Pulmonary artery endothelial cell (primary cell): ENCODE measurements around the gene TNPO1. TPM values are rescaled to one million over a fixed set of nuclear protein-coding genes. Genes with fewer than 3 reads are reported as not detected.

Experiments
- DNase-seq: peaks from one replicate; pipeline ENCODE4 v3.0.0-alpha.2; 2011; ENCODE audit warnings: low read depth, low spot score
- total RNA-seq: library from RNA; depleted of rRNA; stranded (reverse); fragments of >200 nt; gene quantifications from 2 replicates; pipeline ENCODE4 v1.2.3, GENCODE V29; 2014

TNPO1 gene
- total RNA-seq, 1 donor from 2014 or later = 576 TPM

GRCh38 chr5:72818866-72819534 is 2.5 kb downstream of the TNPO1 start:
- DNase-seq = peak; percentile 46

- DNase-seq = no peak
These were observed 5.3 kb downstream of the TNPO1 start for GRCh38 chr5:72821776-72822175.

GRCh38 chr5:72822944-72823343 is 6.5 kb downstream of the TNPO1 start:
- no peak for DNase-seq

- DNase-seq = no peak
These were observed 13.2 kb downstream of the TNPO1 start for GRCh38 chr5:72829707-72830106.

GRCh38 chr5:72830362-72830761 is 13.9 kb downstream of the TNPO1 start:
- no peak for DNase-seq

- no peak for DNase-seq
These were observed 15.2 kb downstream of the TNPO1 start for GRCh38 chr5:72831685-72832084.

- DNase-seq = no peak
These were observed 18.5 kb downstream of the TNPO1 start for GRCh38 chr5:72834924-72835323.

GRCh38 chr5:72835633-72836032 is 19.2 kb downstream of the TNPO1 start:
- no peak for DNase-seq

- DNase-seq = no peak
These were observed 20.3 kb downstream of the TNPO1 start for GRCh38 chr5:72836810-72837209.

- no peak for DNase-seq
These were observed 21.1 kb downstream of the TNPO1 start for GRCh38 chr5:72837524-72838096.

GRCh38 chr5:72840041-72840440 is 23.6 kb downstream of the TNPO1 start:
- no peak for DNase-seq

GRCh38 chr5:72841756-72842535 is 25.5 kb downstream of the TNPO1 start:
- no peak for DNase-seq

GRCh38 chr5:72842816-72843215 is 26.4 kb downstream of the TNPO1 start:
- peak; percentile 73 for DNase-seq

GRCh38 chr5:72844218-72844603 is 27.8 kb downstream of the TNPO1 start:
- DNase-seq = no peak

GRCh38 chr5:72845889-72846288 is 29.4 kb downstream of the TNPO1 start:
- DNase-seq = no peak

GRCh38 chr5:72846483-72846882 is 30.0 kb downstream of the TNPO1 start:
- DNase-seq = no peak

- no peak for DNase-seq
These were observed 31.0 kb downstream of the TNPO1 start for GRCh38 chr5:72847439-72847838.

- DNase-seq = peak; percentile 78
These were observed 31.6 kb downstream of the TNPO1 start for GRCh38 chr5:72847989-72848473.

- DNase-seq = no peak
These were observed 32.3 kb downstream of the TNPO1 start for GRCh38 chr5:72848474-72849428.

GRCh38 chr5:72849546-72849945 is 33.1 kb downstream of the TNPO1 start:
- no peak for DNase-seq

- no peak for DNase-seq
These were observed 33.7 kb downstream of the TNPO1 start for GRCh38 chr5:72850113-72850512.
